ENCODE measurements around the gene RBM28.

Gene RBM28

DNA sequence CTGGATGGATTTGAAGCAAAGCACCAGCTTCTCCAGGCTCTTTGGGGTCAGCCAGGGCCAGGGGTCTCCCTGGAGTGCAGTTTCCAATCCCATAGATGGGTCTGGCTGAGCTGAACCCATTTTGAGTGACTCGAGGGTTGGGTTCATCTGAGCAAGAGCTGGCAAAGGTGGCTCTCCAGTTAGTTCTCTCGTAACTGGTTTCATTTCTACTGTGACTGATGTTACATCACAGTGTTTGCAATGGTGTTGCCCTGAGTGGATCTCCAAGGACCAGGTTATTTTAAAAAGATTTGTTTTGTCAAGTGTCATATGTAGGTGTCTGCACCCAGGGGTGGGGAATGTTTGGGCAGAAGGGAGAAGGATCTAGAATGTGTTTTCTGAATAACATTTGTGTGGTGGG is 88.4 kb downstream of the RBM28 start:
- no peak for DNase-seq

DNA sequence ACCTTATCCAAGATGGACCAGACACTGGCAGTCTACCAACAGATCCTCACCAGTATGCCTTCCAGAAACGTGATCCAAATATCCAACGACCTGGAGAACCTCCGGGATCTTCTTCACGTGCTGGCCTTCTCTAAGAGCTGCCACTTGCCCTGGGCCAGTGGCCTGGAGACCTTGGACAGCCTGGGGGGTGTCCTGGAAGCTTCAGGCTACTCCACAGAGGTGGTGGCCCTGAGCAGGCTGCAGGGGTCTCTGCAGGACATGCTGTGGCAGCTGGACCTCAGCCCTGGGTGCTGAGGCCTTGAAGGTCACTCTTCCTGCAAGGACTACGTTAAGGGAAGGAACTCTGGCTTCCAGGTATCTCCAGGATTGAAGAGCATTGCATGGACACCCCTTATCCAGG is 89.2 kb downstream of the RBM28 start:
- DNase-seq, result no peak

DNA sequence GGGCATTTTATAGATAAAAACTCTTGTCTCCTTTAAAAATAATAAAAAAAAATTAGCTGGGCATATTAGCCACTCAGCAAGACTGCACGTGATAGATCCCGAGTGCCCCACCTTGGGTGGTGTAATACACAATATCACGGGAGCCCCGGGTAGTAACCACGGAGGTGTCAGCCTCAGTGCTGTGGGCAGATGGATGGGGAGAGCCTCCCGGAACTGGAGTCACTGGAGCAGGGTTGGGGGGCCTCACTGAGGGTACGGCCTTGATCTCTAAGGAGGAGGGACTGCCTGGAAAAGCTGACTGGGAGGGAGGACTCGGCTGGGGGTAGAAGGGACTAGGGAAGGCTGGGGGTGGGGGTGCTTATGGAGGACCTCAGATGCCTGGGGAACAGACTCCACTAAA is 90.0 kb downstream of the RBM28 start:
- DNase-seq, result no peak

DNA sequence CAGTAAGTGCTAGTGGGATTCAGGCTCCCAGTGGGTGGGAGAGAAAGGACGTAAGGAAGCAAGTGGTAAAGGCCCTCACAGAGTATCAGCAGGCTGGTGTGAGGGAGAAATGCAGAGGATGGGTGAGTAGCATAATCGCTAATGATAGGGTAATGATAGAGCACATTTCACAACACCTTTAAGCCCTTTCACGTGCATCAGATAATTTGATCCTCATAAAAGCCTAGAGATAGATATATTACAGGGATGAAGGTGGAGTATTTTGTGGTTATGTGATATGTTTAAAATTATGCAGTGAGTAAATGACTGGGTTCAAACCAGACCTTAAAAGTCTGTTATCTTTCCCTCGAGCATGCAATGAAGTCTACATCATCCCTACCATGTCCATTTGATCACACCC is 92.4 kb downstream of the RBM28 start:
- DNase-seq, result no peak

Data from activated T-cell treated with anti-CD3 and anti-CD28 coated beads for 4 hours (primary cell).